IMR-90 (cell line): ENCODE measurements around the gene XPO6. TPM values are rescaled to one million over a fixed set of nuclear protein-coding genes. Genes with fewer than 3 reads are reported as not detected.
"Not testable (repeated sequence)": the region's sequence is repeated elsewhere in the genome, so short reads cannot be mapped to it uniquely, and the experiment has no call there.

Experiments used
- ATAC-seq: fragments of 200-7000 bp; cut with Tn5 transposase; 2 replicates; pipeline ENCODE4 v1.9.1; 2020; ENCODE audit warnings: low read depth, mild to moderate bottlenecking, moderate library complexity
- BruUV-seq: library from RNA; stranded (reverse); fragments of 400-500 nt; replicated peaks from 2 replicates; lab custom pipeline; 2021; lab: Mats Ljungman, UMichigan
- CTCF ChIA-PET: fragments of 300-600 bp; formaldehyde crosslinking; extraction: SDS; loops from one replicate; lab custom pipeline; 2021; ENCODE audit warnings: antibody characterized with exemption; lab: Yijun Ruan, JAX
- POLR2A ChIA-PET: fragments of 300-600 bp; sonication (Branson Sonifier 250); formaldehyde crosslinking; loops from one replicate; lab custom pipeline; 2022; ENCODE audit warnings: antibody characterized with exemption; ENCODE audit not compliant: unreplicated experiment; lab: Charles Lee
- DNase-seq: peaks from one replicate; pipeline ENCODE4 v3.0.0; 2013
- H2AFZ ChIP-seq: replicated peaks from 2 replicates; pipeline ENCODE3; 2013; ENCODE audit warnings: low read length, mild to moderate bottlenecking; ENCODE audit not compliant: poor library complexity
- H2AK5ac ChIP-seq: 2 replicates; pipeline ENCODE4 v1.6.1; 2013; ENCODE audit warnings: low read depth, low read length, inconsistent platforms
- H2AK9ac ChIP-seq: replicated peaks from 2 replicates; pipeline ENCODE3; 2013; ENCODE audit warnings: mild to moderate bottlenecking, low read depth, low read length, moderate library complexity; ENCODE audit not compliant: poor library complexity
- H2BK120ac ChIP-seq: 2 replicates; pipeline ENCODE4 v1.6.1; 2013; ENCODE audit warnings: low read depth, low read length, inconsistent platforms
- H2BK15ac ChIP-seq: 3 replicates; pipeline ENCODE4 v1.6.1; 2013; ENCODE audit warnings: low read depth, low read length, inconsistent platforms
- H2BK20ac ChIP-seq: 2 replicates; pipeline ENCODE4 v1.6.1; 2013; ENCODE audit warnings: low read depth, mild to moderate bottlenecking, inconsistent platforms, low read length, moderate library complexity
- H2BK5ac ChIP-seq: 2 replicates; pipeline ENCODE4 v1.6.1; 2013; ENCODE audit warnings: mild to moderate bottlenecking, low read depth, low read length, inconsistent platforms; ENCODE audit not compliant: poor library complexity, severe bottlenecking
- H3K14ac ChIP-seq: replicated peaks from 2 replicates; pipeline ENCODE4 v1.6.1; 2013; ENCODE audit warnings: low read depth, low read length, inconsistent platforms
- H3K18ac ChIP-seq: 2 replicates; pipeline ENCODE4 v1.6.1; 2013; ENCODE audit warnings: low read depth, low read length, control low read depth
- H3K23ac ChIP-seq: 2 replicates; pipeline ENCODE4 v1.6.1; 2013; ENCODE audit warnings: low read depth, low read length, inconsistent platforms
- H3K27ac ChIP-seq: 2 replicates; pipeline ENCODE4 v1.5.1; 2013; ENCODE audit warnings: mild to moderate bottlenecking, control low read depth, low read length; ENCODE audit not compliant: insufficient read depth
- H3K27me3 ChIP-seq: 2 replicates; pipeline ENCODE4 v1.6.1; 2013; ENCODE audit warnings: low read length; ENCODE audit not compliant: control insufficient read depth, insufficient read depth
- H3K36me3 ChIP-seq: 2 replicates; pipeline ENCODE4 v1.6.1; 2013; ENCODE audit warnings: low read length, mixed read lengths; ENCODE audit not compliant: control insufficient read depth, insufficient read depth
- H3K4ac ChIP-seq: 2 replicates; pipeline ENCODE4 v1.6.1; 2013; ENCODE audit warnings: low read depth, low read length, inconsistent platforms
- H3K4me1 ChIP-seq: 2 replicates; pipeline ENCODE4 v1.6.1; 2013; ENCODE audit warnings: low read length, mixed read lengths; ENCODE audit not compliant: control insufficient read depth, insufficient read depth
- H3K4me2 ChIP-seq: 2 replicates; pipeline ENCODE4 v1.6.1; 2013; ENCODE audit warnings: low read depth, mild to moderate bottlenecking, control low read depth, low read length, moderate library complexity
- H3K4me3 ChIP-seq: 2 replicates; pipeline ENCODE4 v1.5.1; 2013; ENCODE audit warnings: low read depth, mild to moderate bottlenecking, control low read depth, low read length, moderate library complexity; ENCODE audit not compliant: insufficient read depth
- H3K56ac ChIP-seq: 2 replicates; pipeline ENCODE4 v1.6.1; 2013; ENCODE audit warnings: low read length, inconsistent platforms; ENCODE audit not compliant: insufficient read depth; ENCODE audit errors: extremely low read depth
- H3K79me1 ChIP-seq, 2 experiments: 2 replicates each; pipeline ENCODE4 v1.6.1; 2013; ENCODE audit warnings: low read length in 2 of 2, inconsistent platforms in 1 of 2, low read depth in 1 of 2
- H3K9ac ChIP-seq: 2 replicates; pipeline ENCODE4 v1.6.1; 2013; ENCODE audit warnings: low read depth, low read length, control low read depth
- H3K9me1 ChIP-seq: 2 replicates; pipeline ENCODE4 v1.6.1; 2013; ENCODE audit warnings: low read length, inconsistent platforms; ENCODE audit not compliant: insufficient read depth
- H3K9me3 ChIP-seq: 2 replicates; pipeline ENCODE4 v1.6.1; 2013; ENCODE audit warnings: low read length; ENCODE audit not compliant: control insufficient read depth, insufficient read depth
- H4K20me1 ChIP-seq: 2 replicates; pipeline ENCODE4 v1.6.1; 2013; ENCODE audit warnings: low read length, inconsistent platforms; ENCODE audit not compliant: insufficient read depth
- H4K5ac ChIP-seq: 2 replicates; pipeline ENCODE4 v1.6.1; 2013; ENCODE audit warnings: mild to moderate bottlenecking, low read depth, low read length, control low read depth
- H4K8ac ChIP-seq, 2 experiments: 2 replicates each; pipeline ENCODE4 v1.6.1; 2013; ENCODE audit warnings: low read depth in 2 of 2, low read length in 2 of 2, control low read depth in 1 of 2, inconsistent platforms in 1 of 2
- H4K91ac ChIP-seq: 2 replicates; pipeline ENCODE4 v1.6.1; 2013; ENCODE audit warnings: low read depth, low read length, inconsistent platforms; ENCODE audit not compliant: insufficient read depth
- RAD21 ChIP-seq: IDR thresholded peaks from 2 replicates; pipeline ENCODE4 v1.6.1; 2012; ENCODE audit warnings: low read length, improper control_type of control experiment
- RCOR1 ChIP-seq: IDR thresholded peaks from 2 replicates; pipeline ENCODE4 v1.6.1; 2012; ENCODE audit warnings: mild to moderate bottlenecking, low read length, improper control_type of control experiment; ENCODE audit not compliant: insufficient replicate concordance
- WGBS, 2 experiments: methylation state at CpG; one replicate each; pipeline versions ENCODE4 v1.1.5 to v1.1.7; 2013; ENCODE audit warnings: missing lambda C conversion rate in 2 of 2; ENCODE audit not compliant: insufficient read length in 1 of 2; ENCODE audit errors: extremely low coverage in 2 of 2; 5-methylcytosine and 5-hydroxymethylcytosine counted together
- dilution Hi-C: fragments of 300-500 bp; cut with HindIII; formaldehyde crosslinking; loops from one replicate; pipeline ENCODE4 v1.14.3; 2018; ENCODE audit warnings: low sequenced_read_pairs; ENCODE audit not compliant: unreplicated experiment
- in situ Hi-C: fragments of 300-500 bp; cut with MboI; formaldehyde crosslinking; loops from 3 replicates; pipeline ENCODE4 v1.14.3; 2019; ENCODE audit warnings: low sequenced_read_pairs, inconsistent platforms, mixed read lengths
- intact Hi-C: fragments of 100-400 bp; cut with micrococcal nuclease; formaldehyde crosslinking; loops from 2 replicates; pipeline ENCODE4 v1.10.0; 2022
- polyA plus RNA-seq, 3 experiments: library from polyadenylated mRNA; depleted of rRNA; stranded (reverse); fragments of >200 nt; gene quantifications; 2 replicates each; pipeline ENCODE4 v1.2.3, GENCODE V29; 2012; ENCODE audit warnings: low replicate concordance in 1 of 3
- total RNA-seq: library from RNA; depleted of rRNA; stranded (reverse); fragments of >200 nt; gene quantifications from 2 replicates; pipeline ENCODE4 v1.2.3, GENCODE V29; 2012

XPO6 gene
- total and polyA plus RNA-seq, 2 of the 4 experiments (the other 2 are of a cell fraction), result 108 to 184 TPM

- H2AK9ac ChIP-seq, result no peak overlapping the region
- no peak overlapping the region for H2BK20ac ChIP-seq
- in situ Hi-C loops, result no loop called here
- TF ChIP-seq RAD21, result no peak
- no peak for TF ChIP-seq RCOR1
- H2AK5ac ChIP-seq, result no peak overlapping the region
- H3K9me3 ChIP-seq, result no peaks in the 10 kb centered on the region
- H3K79me1 ChIP-seq, result no peaks in the 10 kb centered on the region
- dilution Hi-C loops, result no loop called here
- no TSS peak for BruUV-seq
- no peaks in the 10 kb centered on the region for H3K4me1 ChIP-seq
- H3K4me3 ChIP-seq, result no peak overlapping the region
- H3K9me1 ChIP-seq, result no peaks in the 10 kb centered on the region
- no peak overlapping the region for H3K23ac ChIP-seq
- intact Hi-C loops, result no loop called here
- DNase-seq, result no peak
- H3K4me2 ChIP-seq, result no peak overlapping the region
- H4K5ac ChIP-seq, result no peak overlapping the region
- H3K14ac ChIP-seq, result no peak overlapping the region
- ATAC-seq, result no peak
- no peak overlapping the region for H3K56ac ChIP-seq
- no peaks in the 10 kb centered on the region for H3K27me3 ChIP-seq
- no peak overlapping the region for H2BK15ac ChIP-seq
- no peak overlapping the region for H3K4ac ChIP-seq
- H4K91ac ChIP-seq, result no peak overlapping the region
- H4K20me1 ChIP-seq, result no peaks in the 10 kb centered on the region
- H2BK120ac ChIP-seq, result no peak overlapping the region
- H2AFZ ChIP-seq, result no peak overlapping the region
- no peaks in the 10 kb centered on the region for H3K36me3 ChIP-seq
- H4K8ac ChIP-seq, result no peak overlapping the region
- H3K27ac ChIP-seq, result no peak overlapping the region
- no CpG with 5 or more reads among the region's 2 CpGs for WGBS, 2 experiments
- H3K9ac ChIP-seq, result no peak overlapping the region
- POLR2A ChIA-PET, result no interaction called here
- H2BK5ac ChIP-seq, result no peak overlapping the region
- no peak overlapping the region for H3K18ac ChIP-seq
- CTCF ChIA-PET, result interaction anchor here (0.6 kb wide), 1 partner anchor 13 kb away, joined by 3 read pairs; no protein-coding TSS in a partner anchor
These were observed 20.0 kb upstream of the XPO6 start for GRCh38 chr16:28231763-28232162.

GRCh38 chr16:28223909-28224308 lies 12.1 kb upstream of the XPO6 start:
- H2BK5ac ChIP-seq, in situ Hi-C loops, H3K79me1 ChIP-seq, H3K9me3 ChIP-seq, intact Hi-C loops, H3K4me1 ChIP-seq, H3K36me3 ChIP-seq, H3K18ac ChIP-seq, H3K27me3 ChIP-seq, H3K4me2 ChIP-seq, H4K20me1 ChIP-seq, POLR2A ChIA-PET, CTCF ChIA-PET, H3K9ac ChIP-seq, H2BK15ac ChIP-seq, DNase-seq, H2AK9ac ChIP-seq, H2AK5ac ChIP-seq, dilution Hi-C loops, H3K56ac ChIP-seq, H3K14ac ChIP-seq, H3K4me3 ChIP-seq, BruUV-seq, H4K91ac ChIP-seq, H2AFZ ChIP-seq, H3K23ac ChIP-seq, H3K27ac ChIP-seq, ATAC-seq, H3K9me1 ChIP-seq, H3K4ac ChIP-seq, H2BK120ac ChIP-seq, H2BK20ac ChIP-seq, H4K8ac ChIP-seq, H4K5ac ChIP-seq: not testable (repeated sequence)
- no CpG with 5 or more reads among the region's 3 CpGs for WGBS, 2 experiments
